H9 (cell line): ENCODE results near the gene FLRT2. TPM values are rescaled to one million over a fixed set of nuclear protein-coding genes. Genes with fewer than 3 reads are reported as not detected.

ENCODE experiments used
- DNase-seq: peaks from one replicate; pipeline ENCODE4 v3.0.0-alpha.2; 2017
- H2AFZ ChIP-seq: one replicate; pipeline ENCODE4 v1.6.1; 2013; ENCODE audit warnings: mild to moderate bottlenecking, low read length, control low read depth, moderate library complexity
- H2AK5ac ChIP-seq: 2 replicates; pipeline ENCODE4 v1.6.1; 2013; ENCODE audit warnings: low read length, control low read depth, mixed read lengths; ENCODE audit not compliant: insufficient read length
- H2BK120ac ChIP-seq: one replicate; pipeline ENCODE4 v1.6.1; 2013; ENCODE audit warnings: low read depth, mild to moderate bottlenecking, low read length, control low read depth, inconsistent platforms; ENCODE audit not compliant: poor library complexity, severe bottlenecking
- H2BK12ac ChIP-seq: 2 replicates; pipeline ENCODE4 v1.6.1; 2013; ENCODE audit warnings: low read length, control low read depth, mixed read lengths, low read depth; ENCODE audit not compliant: insufficient read length
- H2BK15ac ChIP-seq: 2 replicates; pipeline ENCODE4 v1.6.1; 2013; ENCODE audit warnings: low read depth, low read length, control low read depth
- H2BK20ac ChIP-seq: one replicate; pipeline ENCODE4 v1.6.1; 2013; ENCODE audit warnings: low read depth, mild to moderate bottlenecking, low read length, control low read depth, inconsistent platforms; ENCODE audit not compliant: poor library complexity, severe bottlenecking
- H2BK5ac ChIP-seq: 2 replicates; pipeline ENCODE4 v1.6.1; 2013; ENCODE audit warnings: low read length, control low read depth, mixed read lengths; ENCODE audit not compliant: insufficient read length
- H3K14ac ChIP-seq: 2 replicates; pipeline ENCODE4 v1.6.1; 2013; ENCODE audit warnings: low read length, control low read depth; ENCODE audit not compliant: insufficient read depth
- H3K18ac ChIP-seq: 2 replicates; pipeline ENCODE4 v1.6.1; 2013; ENCODE audit warnings: low read depth, mild to moderate bottlenecking, mixed read lengths, low read length, control low read depth; ENCODE audit not compliant: insufficient read length
- H3K23ac ChIP-seq: 2 replicates; pipeline ENCODE4 v1.6.1; 2013; ENCODE audit warnings: low read length, control low read depth, mixed read lengths, low read depth; ENCODE audit not compliant: insufficient read length
- H3K23me2 ChIP-seq: 2 replicates; pipeline ENCODE4 v1.6.1; 2013; ENCODE audit warnings: low read depth, mild to moderate bottlenecking, mixed read lengths, low read length, control low read depth; ENCODE audit not compliant: insufficient read length, poor library complexity, severe bottlenecking
- H3K27ac ChIP-seq: 2 replicates; pipeline ENCODE4 v1.5.1; 2013; ENCODE audit warnings: low read length, control low read depth, mixed read lengths, low read depth; ENCODE audit not compliant: insufficient read length
- H3K27me3 ChIP-seq: 2 replicates; pipeline ENCODE4 v1.6.1; 2013; ENCODE audit warnings: low read length, control low read depth, inconsistent platforms; ENCODE audit not compliant: insufficient read depth
- H3K4ac ChIP-seq: 2 replicates; pipeline ENCODE4 v1.6.1; 2013; ENCODE audit warnings: low read depth, mild to moderate bottlenecking, control low read depth, inconsistent platforms, low read length, moderate library complexity
- H3K4me1 ChIP-seq: 2 replicates; pipeline ENCODE4 v1.6.1; 2013; ENCODE audit warnings: low read length, control low read depth, inconsistent platforms; ENCODE audit not compliant: insufficient read depth
- H3K4me2 ChIP-seq: 2 replicates; pipeline ENCODE4 v1.6.1; 2013; ENCODE audit warnings: low read length, control low read depth, mixed read lengths; ENCODE audit not compliant: insufficient read length, insufficient read depth
- H3K56ac ChIP-seq: 2 replicates; pipeline ENCODE4 v1.6.1; 2013; ENCODE audit warnings: low read depth, mild to moderate bottlenecking, mixed read lengths, low read length, control low read depth; ENCODE audit not compliant: insufficient read length
- H3K79me1 ChIP-seq: 2 replicates; pipeline ENCODE4 v1.6.1; 2013; ENCODE audit warnings: low read depth, mild to moderate bottlenecking, moderate library complexity, low read length, control low read depth, inconsistent platforms; ENCODE audit not compliant: insufficient read depth, poor library complexity, severe bottlenecking
- H3K79me2 ChIP-seq: 2 replicates; pipeline ENCODE4 v1.6.1; 2013; ENCODE audit warnings: low read length, control low read depth, inconsistent platforms; ENCODE audit not compliant: insufficient read depth
- H3K9ac ChIP-seq: 2 replicates; pipeline ENCODE4 v1.6.1; 2013; ENCODE audit warnings: low read length, control low read depth, mixed read lengths; ENCODE audit not compliant: insufficient read length; ENCODE audit errors: extremely low read depth
- H3K9me3 ChIP-seq: one replicate; pipeline ENCODE4 v1.6.1; 2013; ENCODE audit warnings: low read depth, low read length, inconsistent platforms; ENCODE audit not compliant: control insufficient read depth
- H3T11ph ChIP-seq: one replicate; pipeline ENCODE4 v1.6.1; 2013; ENCODE audit warnings: mild to moderate bottlenecking, low read length, control low read depth, inconsistent platforms
- H4K20me1 ChIP-seq: one replicate; pipeline ENCODE4 v1.6.1; 2013; ENCODE audit not compliant: control insufficient read depth, insufficient read length, insufficient read depth
- H4K5ac ChIP-seq: 2 replicates; pipeline ENCODE4 v1.6.1; 2013; ENCODE audit warnings: low read depth, mild to moderate bottlenecking, mixed read lengths, low read length, control low read depth; ENCODE audit not compliant: insufficient read length
- H4K8ac ChIP-seq: replicated peaks from 2 replicates; pipeline ENCODE4 v1.6.1; 2013; ENCODE audit warnings: low read length, control low read depth, mixed read lengths, low read depth; ENCODE audit not compliant: insufficient read length
- H4K91ac ChIP-seq: 2 replicates; pipeline ENCODE4 v1.6.1; 2013; ENCODE audit warnings: low read depth, mild to moderate bottlenecking, moderate library complexity, mixed read lengths, low read length, control low read depth; ENCODE audit not compliant: insufficient read length
- H3K27ac Mint-ChIP-seq, 3 experiments: 2 replicates in 2 of 3; 3 replicates in 1 of 3; pipeline ENCODE4 v1.8.0; 2020 to 2021; ENCODE audit warnings: mixed read lengths in 3 of 3, mild to moderate bottlenecking in 1 of 3, moderate library complexity in 1 of 3
- H3K27me3 Mint-ChIP-seq: 2 replicates; pipeline ENCODE4 v1.8.0; 2021; ENCODE audit warnings: low read depth, mild to moderate bottlenecking, moderate library complexity, mixed read lengths
- H3K36me3 Mint-ChIP-seq, 3 experiments: 2 replicates in 2 of 3; 3 replicates in 1 of 3; pipeline ENCODE4 v1.8.0; 2020 to 2021; ENCODE audit warnings: low read depth in 3 of 3, mixed read lengths in 3 of 3; ENCODE audit not compliant: insufficient read depth in 1 of 3
- H3K4me1 Mint-ChIP-seq, 2 experiments: 2 replicates each; pipeline ENCODE4 v1.8.0; 2020; ENCODE audit warnings: mixed read lengths in 2 of 2
- H3K4me3 Mint-ChIP-seq, 2 experiments: 2 replicates in 1 of 2; 3 replicates in 1 of 2; pipeline ENCODE4 v1.8.0; 2020 to 2021; ENCODE audit warnings: mild to moderate bottlenecking in 2 of 2, mixed read lengths in 2 of 2, moderate library complexity in 1 of 2
- H3K9me3 Mint-ChIP-seq, 2 experiments: 2 replicates in 1 of 2; 3 replicates in 1 of 2; pipeline ENCODE4 v1.8.0; 2020; ENCODE audit warnings: mild to moderate bottlenecking in 2 of 2, mixed read lengths in 2 of 2, moderate library complexity in 1 of 2
- CTCF ChIP-seq: fragments of 200-600 bp; sonication (generic); conservative IDR thresholded peaks from 3 replicates; pipeline ENCODE4 v1.8.0; 2021; ENCODE audit warnings: antibody characterized with exemption, mild to moderate bottlenecking
- WGBS: extraction: QIAGEN DNeasy Blood & Tissue Kit; methylation state at CpG from one replicate; pipeline ENCODE4 v1.1.7; 2013; ENCODE audit warnings: missing lambda C conversion rate, low lambda C conversion rate, mixed read lengths; ENCODE audit not compliant: insufficient read length; ENCODE audit errors: extremely low coverage; 5-methylcytosine and 5-hydroxymethylcytosine counted together
- total RNA-seq: library from RNA; stranded (reverse); gene quantifications from 2 replicates; pipeline ENCODE4 v1.2.1, GENCODE V29; 2021

FLRT2 gene
- total RNA-seq, 1 experiment from 2014 or later = 3.3 TPM

GRCh38 chr14:85576218-85576617 lies 46.3 kb downstream of the FLRT2 start:
- no peak overlapping the region for H3K9ac ChIP-seq
- no peak overlapping the region for H3K23ac ChIP-seq
- no peak overlapping the region for H2BK12ac ChIP-seq
- no peaks in the 10 kb centered on the region for H4K20me1 ChIP-seq
- TF ChIP-seq CTCF = no peak
- no peaks in the 10 kb centered on the region for H3K9me3 Mint-ChIP-seq
- H3K27ac ChIP-seq = no peak overlapping the region
- H3K4me1 ChIP-seq = peaks cover 3% of the 10 kb centered on the region; the same call in 1 of the 2 replicates
- peak overlapping the region in 1 of 3 experiments; percentile 68; a peak in 1 of 7 replicates for H3K27ac Mint-ChIP-seq
- H2BK120ac ChIP-seq = no peak overlapping the region
- H2AFZ ChIP-seq = no peak overlapping the region
- no peaks in the 10 kb centered on the region for H3K9me3 ChIP-seq
- H3K56ac ChIP-seq = no peak overlapping the region
- H3K79me1 ChIP-seq = no peaks in the 10 kb centered on the region
- no peak overlapping the region for H2BK15ac ChIP-seq
- no peak overlapping the region for H3K18ac ChIP-seq
- H3K36me3 Mint-ChIP-seq = no peaks in the 10 kb centered on the region
- no peaks in the 10 kb centered on the region for H3K79me2 ChIP-seq
- DNase-seq = no peak
- H2BK20ac ChIP-seq = no peak overlapping the region
- H2BK5ac ChIP-seq = no peak overlapping the region
- H3K14ac ChIP-seq = no peak overlapping the region
- no peak overlapping the region for H3K4ac ChIP-seq
- H4K5ac ChIP-seq = no peak overlapping the region
- H2AK5ac ChIP-seq = no peak overlapping the region
- no peaks in the 10 kb centered on the region for H3K27me3 Mint-ChIP-seq
- H3K27me3 ChIP-seq = no peaks in the 10 kb centered on the region
- H3K4me1 Mint-ChIP-seq = peaks cover 40 to 41% of the 10 kb centered on the region in 2 experiments
- H3K23me2 ChIP-seq = no peaks in the 10 kb centered on the region
- no peak overlapping the region for H4K91ac ChIP-seq
- H3K4me2 ChIP-seq = no peak overlapping the region
- H3T11ph ChIP-seq = no peak overlapping the region
- no peak overlapping the region for H3K4me3 Mint-ChIP-seq
- WGBS = no CpG with 5 or more reads among the region's 3 CpGs
- no peak overlapping the region for H4K8ac ChIP-seq
